HuH-7.5 (cell line): ENCODE measurements around the gene CADM1.

Experiments used
- DNase-seq: peaks from one replicate; pipeline ENCODE4 v3.0.0; 2011; ENCODE audit warnings: low spot score

CADM1 gene

DNA sequence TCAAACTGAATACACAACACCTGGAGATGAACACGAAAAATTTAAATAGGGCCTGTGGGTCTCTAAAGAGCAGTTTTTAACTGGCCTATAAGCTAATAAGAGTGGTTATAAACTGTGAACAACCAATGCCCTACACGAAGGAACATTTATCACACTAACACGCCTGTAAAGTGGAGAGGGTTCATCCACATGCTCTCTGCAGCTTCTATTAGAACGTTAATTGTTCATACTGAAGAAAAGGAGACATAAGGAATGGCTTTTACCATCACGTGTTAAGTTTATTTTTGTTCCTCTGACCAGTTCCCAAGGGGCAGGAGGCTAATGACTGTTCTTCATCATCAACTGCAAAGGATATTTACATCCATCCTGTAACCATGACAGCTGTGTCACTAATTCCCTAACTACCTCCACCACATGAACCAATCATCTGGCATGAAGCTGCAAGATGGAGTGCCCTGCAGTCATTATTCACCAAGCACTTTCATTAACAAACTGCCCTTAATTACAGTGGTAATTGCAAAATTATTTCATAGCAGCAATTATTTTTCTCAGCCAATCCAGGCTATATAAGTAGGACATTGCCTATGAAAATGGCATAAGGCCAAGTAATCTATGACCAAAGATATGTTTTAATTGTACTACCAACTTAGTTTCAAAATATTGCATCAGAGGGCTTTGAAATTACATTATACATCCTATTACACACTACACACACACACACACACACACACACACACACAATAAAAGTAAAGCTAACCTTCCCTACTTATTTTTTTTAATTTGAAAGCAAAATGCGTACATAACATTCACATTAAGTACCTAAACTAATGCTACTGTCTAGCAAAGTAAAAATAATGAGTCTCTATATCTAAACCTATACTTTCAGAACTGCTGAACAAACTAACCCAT lies 186.7 kb downstream of the CADM1 start:
- no peak for DNase-seq

DNA sequence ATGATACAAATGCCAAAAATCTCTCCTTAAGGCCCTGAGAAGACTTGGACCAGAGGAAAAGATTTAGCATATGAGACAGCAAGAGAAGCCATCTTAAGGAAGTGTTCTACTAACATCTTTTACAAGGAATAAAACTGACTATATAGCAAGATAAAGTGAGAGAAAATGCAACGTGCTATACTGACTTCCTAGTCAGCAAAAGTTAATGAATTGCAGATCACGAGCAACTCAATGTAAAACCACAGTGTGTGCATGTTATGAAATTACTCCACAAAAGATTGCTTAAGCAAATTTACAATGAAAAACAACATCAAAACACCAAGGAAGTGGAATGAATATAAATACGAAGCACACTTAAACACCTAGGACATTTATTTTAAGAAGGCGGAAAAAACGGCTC lies 187.5 kb downstream of the CADM1 start:
- no peak for DNase-seq

GRCh38 chr11:115314330-115314920 lies 189.8 kb downstream of the CADM1 start:
- no peak for DNase-seq

DNA sequence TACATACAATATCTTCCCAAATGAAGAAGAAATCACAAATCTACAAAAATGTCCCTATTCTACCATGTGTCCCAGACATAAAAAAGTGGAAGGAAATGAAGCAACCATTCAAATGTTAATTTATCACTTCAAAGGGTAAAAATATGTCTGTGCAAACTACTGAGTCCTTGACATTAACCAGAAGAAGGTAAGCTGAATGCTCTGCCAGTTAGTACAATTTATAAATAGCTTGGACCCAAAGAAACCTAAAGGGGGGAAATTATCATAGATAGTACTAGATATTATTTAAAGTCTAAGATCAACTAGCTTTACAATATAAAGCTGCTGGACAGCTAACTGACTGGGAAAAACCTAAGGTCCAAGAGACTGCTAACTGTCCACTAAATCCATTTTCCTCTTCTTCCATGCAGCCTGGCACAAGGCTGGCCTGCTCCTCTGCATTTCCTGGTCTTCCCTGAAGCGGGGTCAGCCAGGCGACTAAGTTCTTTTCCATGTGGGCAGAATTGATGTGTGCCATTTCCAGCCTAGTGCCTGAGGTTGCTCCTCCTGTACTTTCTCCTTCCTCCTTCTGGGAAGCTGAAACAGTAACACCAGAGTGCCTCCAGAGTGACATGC lies 190.9 kb downstream of the CADM1 start:
- no peak for DNase-seq

DNA sequence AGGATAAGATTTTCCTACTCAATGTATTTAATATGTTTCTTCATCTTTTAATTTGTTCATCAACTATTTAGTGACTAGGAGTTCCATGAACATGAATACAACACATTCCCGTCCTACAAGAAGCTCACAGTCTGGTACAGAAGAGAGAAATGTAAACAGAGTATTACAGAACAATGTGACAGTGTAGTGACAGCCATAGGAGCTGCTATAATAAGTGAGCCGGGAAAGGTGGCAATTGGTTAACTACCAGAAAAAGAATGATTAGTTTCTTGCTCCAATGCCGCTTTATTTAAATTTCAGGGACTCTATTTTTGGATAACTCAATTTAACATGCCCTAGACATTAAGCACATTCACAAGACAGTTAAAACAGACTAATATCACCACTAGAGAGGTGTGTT lies 192.3 kb downstream of the CADM1 start:
- DNase-seq = no peak

DNA sequence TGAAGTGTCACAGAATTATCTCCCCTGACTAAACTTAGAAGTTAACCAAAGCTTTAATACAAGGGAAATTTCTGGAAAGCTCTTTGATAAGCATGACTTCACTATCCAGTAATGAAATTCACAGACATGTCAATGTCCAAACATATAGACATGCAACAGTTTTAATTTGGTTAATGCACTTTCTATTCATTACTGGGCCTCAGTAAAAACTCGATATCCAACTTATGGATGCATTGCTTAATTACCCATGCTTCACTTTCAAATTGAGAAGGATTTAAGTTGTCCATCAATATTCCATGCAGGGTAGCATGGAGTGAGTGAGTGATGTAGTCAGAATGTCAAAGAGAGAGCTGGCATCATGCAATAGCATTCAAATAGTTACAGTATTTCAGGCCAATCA lies 197.5 kb downstream of the CADM1 start:
- no peak for DNase-seq

- no peak for DNase-seq
Measured at GRCh38 chr11:115304774-115305472, 199.3 kb downstream of the CADM1 start.

GRCh38 chr11:115303929-115304531 lies 200.2 kb downstream of the CADM1 start:
- no peak for DNase-seq

DNA sequence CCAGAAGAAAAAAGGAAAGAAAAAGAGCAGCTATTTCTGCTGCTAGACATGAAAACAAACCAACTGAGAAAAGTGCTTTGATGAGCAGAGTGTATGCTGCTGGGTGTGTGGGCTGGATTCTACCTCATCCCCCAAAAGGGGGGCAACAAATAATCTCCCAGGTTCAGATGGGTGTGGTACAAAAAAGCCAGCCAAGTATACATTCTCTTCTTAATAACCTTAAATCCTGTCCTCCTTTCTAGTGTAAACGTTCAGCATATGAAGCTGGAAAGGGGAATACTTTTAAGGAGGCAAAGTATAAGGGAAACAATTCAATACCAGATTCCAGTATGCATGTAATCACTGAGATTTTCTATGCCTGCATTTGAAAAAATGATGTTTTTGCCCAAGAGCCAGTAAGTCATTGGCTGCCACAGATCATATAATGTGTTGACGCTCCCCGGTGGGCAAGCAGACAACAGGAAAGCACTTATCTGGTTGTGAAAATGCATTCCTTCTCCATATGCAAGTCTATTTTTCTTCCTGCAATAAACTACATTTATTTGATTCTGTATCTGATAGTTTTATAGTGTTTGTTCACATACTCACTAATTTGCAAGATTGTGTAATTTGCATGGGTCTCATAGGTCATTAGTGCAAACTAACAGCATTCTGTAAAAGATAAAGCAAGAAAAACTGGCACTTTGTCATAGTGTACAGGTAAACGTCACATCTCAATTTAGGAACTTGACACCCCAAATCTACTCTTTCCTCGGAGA lies 201.1 kb downstream of the CADM1 start:
- no peak for DNase-seq

- DNase-seq = no peak
Measured at GRCh38 chr11:115300660-115301428, 203.4 kb downstream of the CADM1 start.

DNA sequence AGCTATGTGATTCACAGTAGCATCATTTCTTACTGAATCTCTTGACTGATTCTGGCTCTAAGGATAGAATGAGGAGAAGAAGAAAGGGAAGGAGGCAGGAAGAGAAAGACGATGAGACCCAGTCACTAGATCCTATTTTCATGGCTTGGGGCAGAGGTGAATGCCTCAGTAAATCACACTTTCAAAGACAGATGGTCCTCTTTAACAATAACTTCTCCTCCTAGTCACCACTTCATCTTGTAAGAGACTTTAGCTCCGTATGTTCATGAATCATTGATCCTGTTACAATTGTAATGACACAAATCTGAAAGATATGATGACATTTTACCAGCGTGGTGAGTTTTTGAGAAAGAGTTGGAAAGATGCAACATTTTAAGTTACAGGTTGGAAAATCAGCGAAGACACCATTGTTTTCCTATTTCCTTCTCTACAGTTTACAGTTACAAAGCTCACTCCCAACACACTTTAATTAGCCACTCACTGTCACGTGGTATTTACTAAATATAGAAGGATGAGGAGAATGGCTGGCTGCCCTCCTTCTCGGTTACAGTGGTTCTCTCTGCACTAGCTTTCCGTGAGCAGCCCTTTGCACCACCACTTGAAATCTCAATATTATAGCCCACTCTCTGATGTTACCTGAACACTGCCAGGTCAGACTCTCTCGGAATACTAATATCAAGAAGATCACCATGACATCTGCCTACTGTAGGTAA lies 205.8 kb downstream of the CADM1 start:
- DNase-seq = no peak

GRCh38 chr11:115297330-115297729 lies 206.9 kb downstream of the CADM1 start:
- DNase-seq = no peak

DNA sequence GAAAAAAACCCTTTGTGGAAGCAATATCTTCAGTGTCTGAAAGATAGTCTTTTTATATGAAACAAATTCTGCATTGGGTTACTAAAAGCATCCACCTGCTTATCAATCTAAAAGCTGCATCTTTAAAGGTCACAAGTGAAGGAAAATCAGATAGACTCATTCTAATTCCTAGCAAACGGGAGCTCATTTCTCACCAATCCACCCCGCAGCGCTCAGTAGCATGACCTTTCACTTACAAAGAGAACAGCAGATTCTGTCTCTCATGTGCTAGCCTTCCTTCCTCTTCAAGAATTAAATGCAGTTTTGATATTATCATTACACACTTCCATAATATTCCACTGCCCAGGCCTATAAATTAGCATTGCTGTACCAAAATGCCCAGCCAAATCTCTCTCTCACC lies 212.9 kb downstream of the CADM1 start:
- no peak for DNase-seq

DNA sequence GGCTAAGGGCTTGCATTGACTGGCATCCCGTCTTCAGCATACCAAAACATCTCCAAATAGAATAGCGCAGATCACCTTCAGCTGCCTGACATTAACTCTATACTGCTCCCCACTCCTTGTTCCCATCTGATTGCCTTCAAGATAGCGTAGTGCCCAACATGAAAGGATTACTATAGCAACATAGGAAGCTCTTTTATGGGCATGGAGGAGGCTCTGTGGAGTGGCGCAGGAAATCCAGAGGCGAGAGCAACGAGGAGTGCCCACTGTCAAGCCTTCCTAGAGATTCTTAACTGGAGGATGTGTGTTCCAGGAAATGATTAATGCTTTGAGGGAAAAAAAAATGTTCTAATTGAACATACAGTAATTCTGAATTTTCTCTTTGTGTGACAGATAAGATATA lies 213.3 kb downstream of the CADM1 start:
- no peak for DNase-seq

GRCh38 chr11:115290479-115290878 lies 213.7 kb downstream of the CADM1 start:
- DNase-seq = no peak

DNA sequence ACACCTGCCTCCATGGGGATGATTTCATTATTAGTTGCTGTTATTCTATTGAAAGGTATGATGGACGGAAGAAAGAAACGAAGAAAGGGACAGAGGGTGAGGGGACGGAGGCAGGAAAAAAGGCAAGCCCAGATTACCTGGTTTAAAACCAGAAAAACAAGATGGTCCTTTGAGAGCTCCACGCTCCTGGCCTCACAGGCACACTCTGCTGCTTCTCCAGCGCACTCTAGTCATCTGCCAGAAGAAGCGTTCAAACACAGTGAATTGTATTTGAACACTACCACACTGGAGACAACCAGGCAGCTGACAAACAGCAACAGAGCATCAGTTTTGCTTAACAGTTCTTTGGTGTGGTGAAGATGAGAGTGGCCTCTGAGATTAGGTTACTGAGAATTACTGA lies 216.9 kb downstream of the CADM1 start:
- no peak for DNase-seq

DNA sequence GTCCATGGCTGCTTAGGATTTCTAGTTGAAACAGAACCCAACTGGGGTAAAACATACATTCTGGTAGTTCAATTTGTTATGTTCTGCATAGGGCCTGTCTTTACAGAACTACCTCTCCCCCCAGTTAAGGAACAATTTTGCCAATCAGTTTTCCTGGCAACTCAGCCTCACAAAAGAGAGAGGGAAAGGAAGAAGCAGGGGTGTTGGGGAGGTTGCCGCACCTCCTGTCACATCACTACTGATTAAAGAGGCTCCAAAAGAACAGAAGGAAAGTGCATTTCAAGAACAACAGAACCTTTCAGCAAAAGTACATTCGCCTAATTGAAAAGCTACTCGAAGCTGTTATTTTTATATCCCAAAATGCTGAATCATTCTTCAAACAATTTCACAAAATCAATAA lies 217.6 kb downstream of the CADM1 start:
- DNase-seq = no peak

DNA sequence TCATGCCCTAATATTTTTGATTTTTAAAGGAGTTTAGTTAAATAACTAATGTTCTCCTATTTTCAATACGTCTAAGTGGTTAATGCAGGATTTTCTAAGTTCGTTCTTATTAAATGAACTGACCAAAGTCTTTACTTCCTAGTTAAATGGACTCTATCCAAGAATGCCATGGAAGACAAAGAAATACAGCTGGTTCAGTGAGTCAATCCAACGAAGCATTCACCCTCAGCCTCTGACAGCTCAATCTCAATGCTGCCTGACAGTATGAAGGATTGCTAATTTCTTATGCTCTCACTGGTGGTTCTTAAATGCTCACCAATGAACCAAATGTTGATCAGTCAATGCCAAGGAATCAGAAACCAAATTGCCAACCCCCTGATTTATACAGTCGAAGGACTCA lies 219.4 kb downstream of the CADM1 start:
- no peak for DNase-seq

- DNase-seq = no peak
Measured at GRCh38 chr11:115282923-115283322, 221.3 kb downstream of the CADM1 start.

GRCh38 chr11:115280775-115281174 lies 223.4 kb downstream of the CADM1 start:
- DNase-seq = no peak
